Heart left ventricle (tissue), 16 donors: Measurements from ENCODE around the gene VPS39. TPM values are rescaled to one million over a fixed set of nuclear protein-coding genes. Genes with fewer than 3 reads are reported as not detected.

ENCODE experiments used
- ATAC-seq, 4 donors: fragments of 200-7000 bp; cut with Tn5 transposase; one replicate each; pipeline ENCODE4 v1.9.1; 2020 to 2022; ENCODE audit warnings: moderate library complexity in 4 of 4, mild to moderate bottlenecking in 3 of 4, moderate number of reproducible peaks in 1 of 4
- DNase-seq, 5 donors: peaks; one replicate each; pipeline ENCODE4 v3.0.0-alpha.2; 2020
- H3K27ac ChIP-seq, 12 donors: fragments of 200-600 bp; sonication (generic) in 4 of 12; one replicate each; pipeline versions ENCODE4 v1.5.0 to v1.8.0; 2016 to 2022; ENCODE audit warnings: mild to moderate bottlenecking in 2 of 12
- H3K27me3 ChIP-seq, 9 donors: fragments of 200-600 bp; sonication (generic) in 2 of 9; one replicate each; pipeline versions ENCODE4 v1.5.1 to v1.8.0; 2016 to 2022; ENCODE audit warnings: mild to moderate bottlenecking in 3 of 9
- H3K36me3 ChIP-seq, 9 donors: fragments of 200-600 bp; sonication (generic) in 2 of 9; one replicate each; pipeline versions ENCODE4 v1.5.0 to v1.8.0; 2018 to 2022; ENCODE audit warnings: mild to moderate bottlenecking in 2 of 9
- H3K4me1 ChIP-seq, 12 donors: fragments of 200-600 bp; sonication (generic) in 4 of 12; one replicate each; pipeline versions ENCODE4 v1.5.0 to v1.8.0; 2016 to 2022; ENCODE audit warnings: mild to moderate bottlenecking in 3 of 12
- H3K4me3 ChIP-seq, 12 donors: fragments of 200-600 bp; sonication (generic) in 4 of 12; one replicate each; pipeline versions ENCODE4 v1.5.0 to v1.8.0; 2017 to 2022; ENCODE audit warnings: mild to moderate bottlenecking in 9 of 12, moderate library complexity in 4 of 12
- H3K9me3 ChIP-seq, 12 donors: fragments of 200-600 bp; sonication (generic) in 4 of 12; one replicate each; pipeline versions ENCODE4 v1.5.0 to v1.8.0; 2016 to 2022; ENCODE audit warnings: mild to moderate bottlenecking in 1 of 12
- CTCF ChIP-seq, 12 donors: fragments of 200-600 bp; sonication (generic) in 4 of 12; IDR thresholded peaks; one replicate each; pipeline versions ENCODE4 v1.5.0 to v1.8.0; 2018 to 2022; ENCODE audit warnings: antibody characterized with exemption in 12 of 12, mild to moderate bottlenecking in 5 of 12
- POLR2A ChIP-seq, 2 donors: fragments of 450-650 bp; IDR thresholded peaks; one replicate each; pipeline ENCODE4 v1.6.1; 2017; ENCODE audit warnings: antibody characterized with exemption in 2 of 2, mild to moderate bottlenecking in 2 of 2, moderate library complexity in 2 of 2
- WGBS, 4 donors: extraction: QIAGEN DNeasy Blood & Tissue Kit in 2 of 4; methylation state at CpG; one replicate each; pipeline versions ENCODE4 v1.1.5 to v1.1.7; 2013 to 2018; 5-methylcytosine and 5-hydroxymethylcytosine counted together
- intact Hi-C, 10 donors: fragments of 100-400 bp; cut with DNase I; formaldehyde crosslinking; loops; one replicate each; pipeline versions ENCODE4 v1.11.1 to v1.14.2; 2022
- polyA plus RNA-seq, 2 donors: library from polyadenylated mRNA; stranded (reverse); fragments of 200-250 nt; gene quantifications; one replicate each; pipeline ENCODE4 v1.2.3, GENCODE V29; 2013
- total RNA-seq, 9 donors: library from RNA; depleted of rRNA in 2 of 9; stranded (reverse); fragments of >200 nt in 2 of 9; fragmentation: NEBNext Ultra II Directional in 3 of 9; extraction: Animal tissue kit (Norgen Biotek cat#: 25700) in 3 of 9; gene quantifications; one replicate each; pipeline versions ENCODE4 v1.1.0 to v1.2.4, GENCODE V29; 2016 to 2023
- donor health status: ischemic (EF 13 %, LVEDD 7.1; RV severe dilation, severe dysfunction).
- donor health status: healthy with polysubstance abuse.
- donor health status: DM: no; HTN: yes; CAD: no.
- donor health status: DM: no; HTN: no; CAD: no.
- donor health status: ischemic (EF 25% LVEDD 6.9; RV normal size, moderate dysfunction).
- donor health status: ischemic (EF 25% LVEDD 5.7; RV mildly dilated, moderate dysfunction).
- donor health status: healthy.
- donor health status: DM: yes; HTN: yes; CAD: no.
- donor health status: ischemic (EF 35%, LVEDD 5.7; RV mildly dilated, moderate dysfunction).
- donor health status: nonischemic (EF 11% LVEDD 7.7; RV severe dilation, severe dysfunction).
- donor health status: DM: yes; HTN: yes; CAD: no.
- donor health status: PGD.
- donor health status: ischemic (EF 29% LVEDD 5.4; RV normal size, mild dysfunction).
- donor health status: nonischemic (EF 23%, LVEDD 6.1; RV moderate dilation, normal function).

Gene VPS39
- total and polyA plus RNA-seq, 11 donors: 33.8 to 59.9 (median 48.0) TPM

DNA sequence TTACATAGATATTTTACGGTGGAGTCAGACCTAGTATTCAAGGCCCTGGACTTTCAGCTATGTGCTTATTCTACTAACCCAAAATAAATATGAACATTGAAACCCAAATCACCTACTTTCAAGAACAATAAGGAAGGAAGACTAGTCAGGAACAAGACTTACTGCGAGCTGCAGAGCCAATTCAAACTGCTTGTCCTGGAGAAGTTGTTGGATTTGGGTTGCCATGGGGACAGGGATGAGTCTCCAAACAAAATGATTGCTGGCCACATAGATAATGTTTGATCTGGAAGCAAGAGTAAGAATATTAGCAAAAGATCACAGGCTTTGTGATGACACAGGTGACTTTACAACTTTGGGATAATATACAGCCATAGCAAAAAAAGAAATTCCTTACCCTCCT lies 30.0 kb downstream of the VPS39 start:
- DNase-seq (no peak), ATAC-seq (no peak)
- Histone ChIP-seq H3K4me1 (peaks cover 0 to 10% (median 0%) of the 10 kb centered on the region in 12 donors), H3K27ac (no peak overlapping the region), H3K4me3 (no peak overlapping the region), H3K36me3 (peaks cover 0 to 100% (median 96%) of the 10 kb centered on the region in 9 donors), H3K27me3 (no peaks in the 10 kb centered on the region), H3K9me3 (no peaks in the 10 kb centered on the region)
- 80 to 91% (median 83%) methylated on average over 2 of the region's 2 CpGs for WGBS, 4 donors
- intact Hi-C loops: no loop called here
- TF ChIP-seq POLR2A (IDR thresholded peaks at IDR 0.05): no peak
- TF ChIP-seq CTCF (IDR thresholded peaks at IDR 0.05): no peak

- 41 to 50% (median 45%) methylated on average over 5 of the region's 5 CpGs for WGBS, 4 donors
- peak overlapping the region in 1 of 12 donors; percentile 1 for H3K27ac ChIP-seq
- DNase-seq (no peak), ATAC-seq (peak in 3 of 4 donors; percentile 33 to 34 (median 33))
- peaks cover 0 to 100% (median 95%) of the 10 kb centered on the region in 9 donors for H3K36me3 ChIP-seq
- peaks cover 0 to 32% (median 11%) of the 10 kb centered on the region in 12 donors for H3K4me1 ChIP-seq
- intact Hi-C loops: no loop called here
- no peak for TF ChIP-seq CTCF (IDR thresholded peaks at IDR 0.05)
- no peak for TF ChIP-seq POLR2A (IDR thresholded peaks at IDR 0.05)
- no peaks in the 10 kb centered on the region for H3K27me3 ChIP-seq
- H3K9me3 ChIP-seq: no peaks in the 10 kb centered on the region
- no peak overlapping the region for H3K4me3 ChIP-seq
These were observed 32.4 kb downstream of the VPS39 start for GRCh38 chr15:42175671-42176070.

DNA sequence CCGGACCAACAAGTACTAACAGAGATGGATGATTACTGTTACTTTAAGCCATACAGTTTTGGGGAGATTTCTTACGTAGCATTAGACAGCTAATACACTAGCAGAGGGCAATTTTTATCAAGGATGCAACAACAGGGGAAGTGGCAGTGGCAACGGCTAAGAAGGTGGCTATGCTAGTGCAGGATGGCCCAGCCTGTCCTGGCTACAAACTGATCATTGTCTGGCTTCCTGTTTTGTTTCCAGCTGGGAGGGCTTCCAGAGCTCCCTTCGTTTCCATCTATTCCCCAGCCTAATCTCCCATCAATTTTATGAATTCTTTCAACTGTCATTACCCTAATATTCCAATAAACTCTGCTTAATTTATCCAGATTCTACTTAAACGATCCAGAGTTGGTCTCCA lies 35.6 kb downstream of the VPS39 start:
- ATAC-seq (peak in 2 of 4 donors; percentile 27 to 50), DNase-seq (no peak)
- no peak overlapping the region for H3K4me3 ChIP-seq
- peaks cover 0 to 100% (median 97%) of the 10 kb centered on the region in 9 donors for H3K36me3 ChIP-seq
- 60 to 73% (median 70%) methylated on average over 5 of the region's 5 CpGs for WGBS, 4 donors
- H3K4me1 ChIP-seq: peaks cover 0 to 32% (median 11%) of the 10 kb centered on the region in 12 donors
- TF ChIP-seq POLR2A (IDR thresholded peaks at IDR 0.05) (no peak), CTCF (IDR thresholded peaks at IDR 0.05) (no peak)
- no peaks in the 10 kb centered on the region for H3K9me3 ChIP-seq
- intact Hi-C loops: no loop called here
- H3K27ac ChIP-seq: peak overlapping the region in 6 of 12 donors; percentile 9 to 60 (median 42)
- H3K27me3 ChIP-seq: no peaks in the 10 kb centered on the region

GRCh38 chr15:42171795-42172194 lies 36.3 kb downstream of the VPS39 start:
- 67 to 94% (median 90%) methylated on average over 1 of the region's 1 CpG for WGBS, 4 donors
- intact Hi-C loops: no loop called here
- H3K4me1 ChIP-seq: peaks cover 0 to 32% (median 11%) of the 10 kb centered on the region in 12 donors
- peak overlapping the region in 7 of 12 donors; percentile 9 to 75 (median 51) for H3K27ac ChIP-seq
- TF ChIP-seq CTCF (IDR thresholded peaks at IDR 0.05): no peak
- no peak for TF ChIP-seq POLR2A (IDR thresholded peaks at IDR 0.05)
- H3K27me3 ChIP-seq: no peaks in the 10 kb centered on the region
- no peak overlapping the region for H3K4me3 ChIP-seq
- peaks cover 0 to 100% (median 97%) of the 10 kb centered on the region in 9 donors for H3K36me3 ChIP-seq
- no peaks in the 10 kb centered on the region for H3K9me3 ChIP-seq
- ATAC-seq (no peak), DNase-seq (no peak)
